Muscle layer of colon (tissue), 2 donors: ENCODE results near the gene SDCCAG8.

Experiments
- H3K27ac ChIP-seq: one replicate; pipeline ENCODE4 v1.7.0; 2013; ENCODE audit warnings: low read depth, mild to moderate bottlenecking, low read length, moderate library complexity
- H3K27me3 ChIP-seq, 2 donors: one replicate each; pipeline ENCODE4 v1.7.0; 2013; ENCODE audit warnings: low read length in 2 of 2, mild to moderate bottlenecking in 2 of 2; ENCODE audit not compliant: insufficient read depth in 2 of 2, control insufficient read depth in 1 of 2
- H3K36me3 ChIP-seq: one replicate; pipeline ENCODE4 v1.7.0; 2013; ENCODE audit warnings: mild to moderate bottlenecking, low read length; ENCODE audit not compliant: insufficient read depth
- H3K4me1 ChIP-seq: one replicate; pipeline ENCODE4 v1.7.0; 2013; ENCODE audit warnings: mild to moderate bottlenecking, low read length; ENCODE audit not compliant: insufficient read depth
- H3K4me3 ChIP-seq, 2 donors: one replicate each; pipeline ENCODE4 v1.7.0; 2013; ENCODE audit warnings: low read length in 2 of 2, low read depth in 1 of 2, mild to moderate bottlenecking in 1 of 2, moderate library complexity in 1 of 2
- H3K9ac ChIP-seq: one replicate; pipeline ENCODE4 v1.7.0; 2013; ENCODE audit warnings: low read length
- H3K9me3 ChIP-seq: one replicate; pipeline ENCODE4 v1.7.0; 2013; ENCODE audit warnings: mild to moderate bottlenecking, low read length
- donor health status: abdominal sarcoma.
- donor health status: Adenocarcinoma of cecum.

The SDCCAG8 gene

DNA sequence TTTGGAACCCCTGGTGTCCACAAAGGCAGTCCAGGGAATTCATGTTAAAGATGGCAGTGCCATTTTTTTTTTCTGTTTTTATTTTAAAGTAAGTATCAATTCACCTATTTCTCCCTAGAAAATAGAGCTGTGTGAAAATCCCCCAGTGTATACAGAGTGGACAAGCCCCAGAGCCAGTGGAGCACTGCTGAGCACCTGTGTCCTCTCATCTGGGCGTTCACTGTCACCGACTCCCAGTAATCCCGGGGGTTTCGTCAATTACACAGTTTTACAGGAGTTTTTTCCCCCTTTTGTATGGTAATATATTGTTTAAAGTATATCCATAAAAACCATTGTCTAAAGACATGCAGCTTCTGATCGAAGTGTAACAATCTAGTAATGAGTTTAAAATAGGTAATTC lies 175.8 kb downstream of the SDCCAG8 start:
- Histone ChIP-seq H3K27me3 (no peaks in the 10 kb centered on the region), H3K9me3 (no peaks in the 10 kb centered on the region), H3K27ac (no peak overlapping the region), H3K36me3 (peaks cover 15% of the 10 kb centered on the region), H3K9ac (no peak overlapping the region), H3K4me3 (no peak overlapping the region), H3K4me1 (no peaks in the 10 kb centered on the region)

DNA sequence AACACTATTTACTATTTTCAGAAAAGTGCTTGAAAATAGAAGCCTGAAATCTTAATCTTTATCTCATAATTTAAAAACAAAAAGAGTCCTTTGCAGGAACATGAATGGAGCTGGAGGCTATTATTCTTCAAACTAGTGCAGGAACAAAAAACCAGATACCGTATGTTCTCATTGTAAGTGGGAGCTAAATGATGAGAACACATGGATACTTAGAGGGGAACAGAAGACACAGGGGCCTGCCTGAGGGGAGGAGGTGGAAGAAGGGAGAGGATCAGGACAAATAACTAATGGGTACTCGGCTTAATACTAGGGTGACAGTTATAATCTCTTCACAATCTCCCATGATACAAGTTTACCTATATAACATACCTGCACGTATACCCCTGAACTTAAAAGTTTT lies 176.3 kb downstream of the SDCCAG8 start:
- no peaks in the 10 kb centered on the region for H3K4me1 ChIP-seq
- H3K9me3 ChIP-seq, result no peaks in the 10 kb centered on the region
- peaks cover 15% of the 10 kb centered on the region for H3K36me3 ChIP-seq
- no peak overlapping the region for H3K27ac ChIP-seq
- H3K9ac ChIP-seq, result no peak overlapping the region
- no peak overlapping the region for H3K4me3 ChIP-seq
- H3K27me3 ChIP-seq, result no peaks in the 10 kb centered on the region

DNA sequence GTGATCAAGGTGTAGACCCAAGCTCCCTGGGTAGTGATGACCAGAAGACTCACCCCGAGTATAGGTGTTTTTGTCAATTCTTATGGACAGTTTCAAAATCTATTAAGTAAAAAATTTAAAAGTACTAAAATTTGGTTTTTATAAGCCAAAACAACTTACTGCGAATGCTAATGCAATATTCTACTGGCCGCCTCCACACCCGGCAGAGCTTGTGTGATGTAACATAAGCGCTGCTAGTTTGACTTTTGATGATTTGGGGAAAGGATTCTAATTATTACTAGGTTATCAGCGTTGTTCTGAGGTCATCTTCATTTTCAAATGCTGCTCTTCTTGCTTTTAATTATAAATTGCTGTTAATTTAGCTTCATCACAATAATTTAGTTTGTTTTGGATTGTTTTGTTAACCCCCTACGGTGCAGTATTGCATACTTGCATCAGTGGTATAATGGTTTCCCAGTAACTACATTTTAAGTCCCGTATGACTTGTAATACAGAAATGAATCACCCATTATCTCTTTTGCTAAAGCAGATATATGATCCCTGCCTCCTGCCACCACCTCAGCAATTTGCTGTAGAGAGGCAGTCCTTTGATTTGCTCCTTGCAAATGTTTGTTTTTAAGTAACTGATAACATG lies 178.0 kb downstream of the SDCCAG8 start:
- Histone ChIP-seq H3K4me3 (no peak overlapping the region), H3K27me3 (no peaks in the 10 kb centered on the region), H3K36me3 (peaks cover 4% of the 10 kb centered on the region), H3K4me1 (peaks cover 10% of the 10 kb centered on the region), H3K9ac (no peak overlapping the region), H3K27ac (no peak overlapping the region), H3K9me3 (no peaks in the 10 kb centered on the region)

DNA sequence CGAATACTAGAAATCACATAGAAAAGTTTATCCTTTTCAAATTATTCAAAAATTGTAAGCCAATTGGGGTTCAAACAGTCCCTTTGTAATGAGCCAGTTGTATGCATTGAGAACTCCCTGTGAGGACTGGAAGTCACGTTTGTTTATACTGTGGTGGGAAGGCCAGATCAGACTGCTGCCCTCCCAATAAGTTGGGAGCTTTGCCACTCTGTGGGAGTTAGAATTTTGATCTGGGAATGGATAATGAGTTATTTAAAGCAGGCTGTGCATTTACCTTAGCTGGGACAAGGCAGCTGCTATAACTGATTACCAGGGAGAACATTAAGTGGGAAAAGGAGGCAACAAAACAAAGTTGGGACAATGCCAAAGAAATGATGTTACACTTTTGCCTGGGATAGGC lies 178.8 kb downstream of the SDCCAG8 start:
- no peak overlapping the region for H3K27ac ChIP-seq
- H3K36me3 ChIP-seq, result peaks cover 4% of the 10 kb centered on the region
- no peak overlapping the region for H3K9ac ChIP-seq
- H3K9me3 ChIP-seq, result no peaks in the 10 kb centered on the region
- no peaks in the 10 kb centered on the region for H3K27me3 ChIP-seq
- no peak overlapping the region for H3K4me3 ChIP-seq
- peaks cover 10% of the 10 kb centered on the region for H3K4me1 ChIP-seq

DNA sequence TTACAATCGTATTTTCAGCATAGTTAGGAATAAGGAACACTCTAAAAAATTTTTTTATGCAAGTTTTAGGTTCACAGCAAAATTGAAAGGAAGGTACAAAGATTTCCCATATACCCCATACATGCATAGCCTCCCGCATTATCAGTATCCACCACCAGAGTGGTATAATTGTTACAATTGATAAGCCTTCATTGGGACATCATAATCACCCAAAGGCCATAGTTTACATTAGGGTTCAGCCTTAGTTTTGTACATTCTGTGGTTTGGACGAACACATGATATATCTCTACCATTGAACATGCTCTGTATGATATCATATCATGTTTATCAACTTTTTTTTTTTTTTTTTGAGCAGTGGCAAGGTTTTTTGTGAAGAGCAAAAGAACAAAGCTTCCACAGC lies 180.0 kb downstream of the SDCCAG8 start:
- Histone ChIP-seq H3K27me3 (no peaks in the 10 kb centered on the region), H3K27ac (no peak overlapping the region), H3K36me3 (no peaks in the 10 kb centered on the region), H3K4me1 (peaks cover 10% of the 10 kb centered on the region), H3K9ac (no peak overlapping the region), H3K9me3 (no peaks in the 10 kb centered on the region), H3K4me3 (no peak overlapping the region)

DNA sequence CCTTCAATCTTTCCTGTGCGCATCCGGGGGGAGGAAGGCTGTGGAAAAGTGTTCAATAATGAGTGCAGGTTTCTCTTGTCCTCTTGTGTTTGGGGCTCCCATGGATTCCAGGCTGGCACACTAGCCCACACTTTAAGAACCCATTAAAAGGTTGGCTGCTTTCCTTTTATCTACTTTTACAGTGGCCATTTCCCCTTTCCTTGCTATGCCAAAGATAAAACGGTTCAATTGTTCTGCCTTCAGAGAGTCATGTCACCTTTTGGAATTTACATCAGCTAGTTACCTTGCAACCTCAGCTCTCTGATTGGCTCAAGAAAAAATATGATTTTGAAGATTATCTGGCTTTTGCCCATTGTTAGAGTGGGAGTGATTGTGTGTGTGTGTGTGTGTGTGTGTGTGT lies 182.3 kb downstream of the SDCCAG8 start:
- H3K27me3 ChIP-seq, result no peaks in the 10 kb centered on the region
- H3K9me3 ChIP-seq, result no peaks in the 10 kb centered on the region

DNA sequence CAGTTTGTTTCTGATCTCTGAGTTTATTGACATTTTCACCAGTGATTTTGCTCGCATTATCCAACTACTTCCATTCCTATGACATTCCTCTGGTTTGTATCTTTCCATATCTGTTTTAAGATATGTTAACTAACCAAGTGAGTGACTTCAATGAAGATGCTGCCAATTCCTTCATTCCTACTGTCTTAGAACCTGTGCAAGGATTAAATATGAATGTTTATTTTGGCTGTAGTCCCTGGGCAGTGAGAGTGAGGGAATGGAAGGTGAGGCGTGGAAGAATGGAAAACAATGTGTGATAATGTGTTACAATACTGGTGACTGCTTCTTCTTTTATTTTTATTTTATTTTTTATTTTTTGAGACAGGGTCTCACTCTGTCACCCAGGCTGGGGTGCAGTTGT lies 183.0 kb downstream of the SDCCAG8 start:
- H3K4me3 ChIP-seq, result no peak overlapping the region
- no peaks in the 10 kb centered on the region for H3K27me3 ChIP-seq
- H3K9ac ChIP-seq, result no peak overlapping the region
- H3K36me3 ChIP-seq, result no peaks in the 10 kb centered on the region
- no peak overlapping the region for H3K27ac ChIP-seq
- H3K4me1 ChIP-seq, result peaks cover 10% of the 10 kb centered on the region
- no peaks in the 10 kb centered on the region for H3K9me3 ChIP-seq

More for the DNA sequence above, 182.3 kb downstream of the SDCCAG8 start:
- Histone ChIP-seq H3K4me1 (peaks cover 10% of the 10 kb centered on the region), H3K27ac (no peak overlapping the region), H3K9ac (no peak overlapping the region), H3K4me3 (no peak overlapping the region), H3K36me3 (no peaks in the 10 kb centered on the region)

DNA sequence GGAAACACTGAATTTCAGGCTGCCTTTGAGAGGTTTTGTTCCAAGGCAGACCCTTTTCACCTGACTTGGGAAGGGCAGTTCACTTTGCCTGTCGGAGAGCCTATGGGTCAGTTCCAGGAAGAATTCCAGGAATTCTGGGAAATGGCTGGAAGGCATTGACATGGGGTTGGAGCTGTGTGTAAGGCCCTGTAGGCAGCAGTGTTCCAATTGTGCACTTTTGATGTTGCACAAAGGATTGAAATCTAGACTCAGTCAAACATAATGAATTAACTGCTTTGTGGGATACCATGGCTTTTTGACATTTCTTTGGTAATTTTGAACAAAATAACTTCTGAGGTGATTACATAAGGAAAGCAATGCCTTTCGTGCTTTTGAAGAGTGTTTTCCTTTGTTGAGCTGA lies 184.6 kb downstream of the SDCCAG8 start:
- Histone ChIP-seq H3K9me3 (no peaks in the 10 kb centered on the region), H3K4me1 (peaks cover 10% of the 10 kb centered on the region)

DNA sequence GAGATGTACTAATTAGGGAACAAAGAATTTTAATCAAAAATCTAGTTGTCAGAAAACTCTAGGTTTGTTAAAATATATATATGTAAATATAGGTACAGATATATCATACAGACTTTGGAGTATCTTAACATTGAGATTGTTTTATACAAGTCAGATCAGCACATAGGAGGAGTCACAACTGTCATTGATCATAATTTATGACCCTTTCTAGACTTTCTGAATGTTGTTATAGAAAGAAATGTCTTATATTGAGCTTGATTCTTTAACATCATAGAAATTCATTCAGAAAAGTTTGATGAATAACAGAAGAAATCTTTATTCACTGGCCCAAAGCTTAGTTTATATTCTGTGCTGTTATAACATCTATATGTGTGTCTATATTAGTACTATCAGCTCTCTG lies 185.8 kb downstream of the SDCCAG8 start:
- peaks cover 6% of the 10 kb centered on the region for H3K36me3 ChIP-seq
- H3K4me3 ChIP-seq, result no peak overlapping the region
- H3K4me1 ChIP-seq, result peaks cover 10% of the 10 kb centered on the region
- H3K27me3 ChIP-seq, result no peaks in the 10 kb centered on the region
- no peaks in the 10 kb centered on the region for H3K9me3 ChIP-seq
- no peak overlapping the region for H3K27ac ChIP-seq
- H3K9ac ChIP-seq, result no peak overlapping the region

More for the DNA sequence above, 184.6 kb downstream of the SDCCAG8 start:
- Histone ChIP-seq H3K9ac (no peak overlapping the region), H3K27me3 (no peaks in the 10 kb centered on the region), H3K27ac (no peak overlapping the region), H3K4me3 (no peak overlapping the region), H3K36me3 (peaks cover under 1% of the 10 kb centered on the region)

DNA sequence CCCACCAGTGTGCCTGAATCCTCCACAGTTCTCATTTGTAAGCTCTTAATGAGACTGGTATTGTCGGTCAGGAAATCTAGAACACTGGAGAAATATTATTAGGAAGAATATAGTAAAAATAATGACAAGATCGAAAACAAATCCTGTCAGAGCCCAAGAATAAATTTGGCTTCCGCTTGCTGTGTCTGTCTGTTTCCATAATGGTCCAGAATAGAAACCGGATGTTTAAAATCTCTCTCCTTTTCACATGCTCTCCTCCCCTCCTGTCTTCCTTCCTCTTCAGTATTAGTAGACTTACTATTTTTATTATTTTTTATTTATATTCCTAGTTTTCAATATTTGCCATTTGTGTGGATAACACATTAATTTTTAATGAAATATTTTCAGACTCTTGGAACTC lies 187.7 kb downstream of the SDCCAG8 start:
- no peak overlapping the region for H3K9ac ChIP-seq
- no peaks in the 10 kb centered on the region for H3K9me3 ChIP-seq
- H3K36me3 ChIP-seq, result peaks cover 6% of the 10 kb centered on the region
- no peaks in the 10 kb centered on the region for H3K27me3 ChIP-seq
- H3K4me1 ChIP-seq, result peaks cover 3% of the 10 kb centered on the region
- no peak overlapping the region for H3K4me3 ChIP-seq
- no peak overlapping the region for H3K27ac ChIP-seq

DNA sequence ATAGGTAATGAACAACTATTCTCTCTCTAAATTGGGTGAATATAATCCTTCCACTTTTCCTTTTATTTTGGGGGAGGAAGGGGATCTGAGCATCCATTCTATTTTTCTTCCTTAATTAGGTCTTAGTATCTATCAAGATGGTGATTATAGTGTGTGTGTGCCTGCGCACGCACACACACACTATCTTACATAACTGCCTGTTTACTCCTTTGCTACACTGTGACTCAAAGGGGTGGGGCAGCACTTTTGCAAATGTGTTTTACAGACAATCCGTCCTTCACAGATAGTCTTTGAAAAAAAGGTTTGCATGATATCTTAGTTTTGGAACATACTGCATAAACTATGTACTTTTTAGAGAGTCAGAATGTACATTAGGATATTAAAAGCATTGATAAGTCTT lies 191.5 kb downstream of the SDCCAG8 start:
- Histone ChIP-seq H3K4me1 (no peaks in the 10 kb centered on the region), H3K9me3 (no peaks in the 10 kb centered on the region), H3K4me3 (no peak overlapping the region), H3K27ac (no peak overlapping the region), H3K27me3 (no peaks in the 10 kb centered on the region), H3K36me3 (peaks cover 10% of the 10 kb centered on the region), H3K9ac (no peak overlapping the region)

DNA sequence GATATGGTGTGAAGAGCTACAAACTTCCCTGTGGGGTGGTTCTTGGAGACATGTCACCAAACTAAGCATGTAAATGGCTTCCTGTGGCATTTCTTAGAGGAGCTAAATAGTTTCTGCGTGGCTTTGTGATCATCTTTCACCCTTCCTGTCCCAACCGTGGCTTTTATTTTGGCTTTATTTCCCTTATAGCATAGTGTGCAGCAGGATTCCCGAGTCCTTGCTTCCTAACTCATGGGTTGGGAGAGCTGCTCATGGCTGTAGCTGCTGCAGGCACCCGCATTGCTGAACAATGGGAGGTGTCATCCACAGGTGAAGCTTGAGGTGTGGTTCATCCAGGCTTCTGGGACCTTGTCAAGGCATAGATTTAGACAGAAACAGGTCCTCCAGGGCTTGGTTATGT lies 192.0 kb downstream of the SDCCAG8 start:
- Histone ChIP-seq H3K27me3 (no peaks in the 10 kb centered on the region), H3K9me3 (no peaks in the 10 kb centered on the region), H3K27ac (no peak overlapping the region), H3K4me3 (no peak overlapping the region), H3K9ac (no peak overlapping the region), H3K4me1 (no peaks in the 10 kb centered on the region), H3K36me3 (peaks cover 10% of the 10 kb centered on the region)
